Fibroblast of the aortic adventitia (primary cell): Measurements from ENCODE around the gene DAP3. TPM values are rescaled to one million over a fixed set of nuclear protein-coding genes. Genes with fewer than 3 reads are reported as not detected.
"Not testable (repeated sequence)": the region's sequence is repeated elsewhere in the genome, so short reads cannot be mapped to it uniquely, and the experiment has no call there.

Experiments used
- DNase-seq: peaks from one replicate; pipeline ENCODE4 v3.0.0-alpha.2; 2010; ENCODE audit warnings: low read depth
- H3K4me3 ChIP-seq: 2 replicates; pipeline ENCODE4 v1.5.1; 2011; ENCODE audit warnings: low read depth, mild to moderate bottlenecking, control low read depth, low read length, moderate library complexity
- CTCF ChIP-seq: IDR thresholded peaks from 2 replicates; pipeline ENCODE4 v1.5.1; 2011; ENCODE audit warnings: mild to moderate bottlenecking, low read length, control low read depth, inconsistent platforms; ENCODE audit not compliant: insufficient read depth
- total RNA-seq: library from RNA; depleted of rRNA; stranded (reverse); fragments of >200 nt; gene quantifications from 2 replicates; pipeline ENCODE4 v1.2.3, GENCODE V29; 2012; ENCODE audit warnings: low replicate concordance

Gene DAP3
- 73.7 and 129 TPM in 2 replicates for total RNA-seq

- H3K4me3 ChIP-seq, result peak within 1 kb of the TSS; percentile 87
- DNase-seq, result not testable (repeated sequence)
Measured at GRCh38 chr1:155689081-155689607, at the start of gene DAP3. DAP3 (plus strand) TSS chr1:155689091; CDS start chr1:155709780, 20,689 bp downstream.

DNA sequence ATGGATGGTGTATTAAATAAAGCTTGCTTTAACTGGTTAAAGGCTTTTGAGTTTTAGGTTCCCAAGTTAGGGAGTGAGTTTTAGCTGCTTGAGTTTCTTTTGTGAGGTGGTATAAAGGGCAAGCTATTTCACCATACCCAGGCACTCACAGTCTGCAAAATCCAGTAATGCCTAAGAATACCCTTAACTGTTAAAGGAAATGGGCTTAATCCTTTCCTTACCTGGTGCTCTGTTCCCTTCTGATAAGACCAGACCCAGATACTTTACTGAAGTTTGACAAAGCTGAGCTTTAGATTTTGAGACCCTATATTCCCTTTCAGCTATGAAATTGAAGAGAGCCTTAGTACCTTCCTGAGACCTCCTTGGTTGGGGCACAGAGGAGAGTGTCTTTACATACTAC lies 48.5 kb upstream of the DAP3 start:
- no peak for TF ChIP-seq CTCF
- no peak for DNase-seq
- no peak overlapping the region for H3K4me3 ChIP-seq

DNA sequence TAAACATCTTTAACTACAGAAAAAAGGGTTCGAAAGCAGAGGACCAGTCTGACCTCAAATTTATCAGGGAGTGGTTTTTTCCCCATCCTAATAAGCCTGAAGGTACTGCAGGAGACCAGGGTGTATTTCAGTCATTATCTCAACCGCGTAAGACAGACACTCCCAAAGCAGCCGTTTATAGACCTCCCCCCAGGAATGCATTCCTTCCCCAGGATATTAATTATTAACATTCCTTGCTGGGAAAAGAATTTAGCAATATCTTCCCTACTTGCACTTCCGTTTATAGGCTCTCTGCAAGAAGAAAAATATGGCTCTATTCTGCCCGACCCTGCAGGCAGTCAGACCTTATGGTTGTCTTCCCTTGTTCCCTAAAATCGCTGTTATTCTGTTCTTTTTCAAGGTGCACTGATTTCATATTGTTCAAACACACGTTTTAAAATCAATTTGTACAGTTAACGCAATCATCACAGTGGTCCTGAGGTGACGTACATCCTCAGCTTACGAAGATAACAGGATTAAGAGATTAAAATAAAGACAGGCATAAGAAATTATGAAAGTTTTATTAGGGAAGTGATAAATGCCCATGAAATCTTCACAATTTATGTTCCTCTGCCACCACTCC lies 46.2 kb upstream of the DAP3 start:
- H3K4me3 ChIP-seq, DNase-seq: not testable (repeated sequence)

GRCh38 chr1:155643230-155643629 lies 45.7 kb upstream of the DAP3 start:
- no peak for TF ChIP-seq CTCF
- no peak for DNase-seq
- H3K4me3 ChIP-seq, result no peak overlapping the region

- peak; percentile 55 for DNase-seq
- TF ChIP-seq CTCF, result no peak
- peak overlapping the region; percentile 35 for H3K4me3 ChIP-seq
Measured at GRCh38 chr1:155645034-155645598, 43.8 kb upstream of the DAP3 start.

DNA sequence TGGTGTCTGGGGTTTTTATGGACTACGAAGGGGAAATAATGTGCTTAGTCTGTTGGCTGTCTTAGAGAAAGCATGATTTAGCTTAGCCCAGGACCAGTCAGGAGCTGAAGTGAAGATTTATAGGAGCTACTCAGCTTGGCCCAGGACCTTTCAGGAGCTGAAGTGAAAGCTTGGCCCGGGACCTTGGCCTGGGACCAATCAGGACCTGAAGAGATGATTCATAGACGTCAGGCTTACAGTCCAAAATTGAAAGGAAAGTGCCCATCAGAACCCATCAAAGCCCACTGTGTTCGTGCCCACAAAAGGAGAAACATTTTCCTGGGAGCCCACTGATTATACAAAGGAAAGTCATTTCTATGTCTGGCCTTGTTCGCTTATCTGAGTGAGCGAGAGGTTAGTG lies 43.2 kb upstream of the DAP3 start:
- TF ChIP-seq CTCF, result no peak
- peak overlapping the region; percentile 35 for H3K4me3 ChIP-seq
- peak; percentile 58 for DNase-seq

- DNase-seq, result peak; percentile 48
- no peak for TF ChIP-seq CTCF
- H3K4me3 ChIP-seq, result peak overlapping the region; percentile 2
Measured at GRCh38 chr1:155646307-155646706, 42.6 kb upstream of the DAP3 start.
